Prostate gland (tissue), 2 donors: ENCODE measurements around the gene ADAM22. TPM values are rescaled to one million over a fixed set of nuclear protein-coding genes. Genes with fewer than 3 reads are reported as not detected.
A peak's percentile ranks its signal among the peaks of the same experiment; 100 is the strongest.

Experiments used
- DNase-seq: peaks from one replicate; pipeline ENCODE4 v3.0.0-alpha.2; 2019; ENCODE audit warnings: low spot score
- H3K27ac ChIP-seq, 2 donors: fragments of 200-600 bp; sonication (generic); 2 replicates each; pipeline ENCODE4 v1.5.1; 2017 to 2019
- H3K27me3 ChIP-seq: fragments of 200-600 bp; sonication (generic); replicated peaks from 2 replicates; pipeline ENCODE4 v1.5.1; 2019; ENCODE audit not compliant: insufficient read depth
- H3K36me3 ChIP-seq, 2 donors: fragments of 200-600 bp; sonication (generic); 1 replicate in 1 of 2; 2 replicates in 1 of 2; pipeline versions ENCODE4 v1.5.1 to v1.8.1; 2017 to 2019
- H3K4me1 ChIP-seq: fragments of 200-600 bp; sonication (generic); replicated peaks from 2 replicates; pipeline ENCODE4 v1.5.1; 2019
- H3K4me3 ChIP-seq, 2 donors: fragments of 200-600 bp; sonication (generic); 2 replicates each; pipeline ENCODE4 v1.5.1; 2017 to 2019
- H3K9me3 ChIP-seq: fragments of 200-600 bp; sonication (generic); 2 replicates; pipeline ENCODE4 v1.5.1; 2017
- POLR2A ChIP-seq: fragments of 450-650 bp; IDR thresholded peaks from one replicate; pipeline ENCODE4 v1.6.1; 2016; ENCODE audit warnings: antibody characterized with exemption, mild to moderate bottlenecking
- POLR2AphosphoS5 ChIP-seq: sonication (generic); formaldehyde crosslinking; IDR thresholded peaks from one replicate; pipeline ENCODE4 v1.6.1; 2017; ENCODE audit warnings: antibody characterized with exemption
- whole genome bisulfite sequencing: methylation state at CpG from one replicate; pipeline ENCODE4 v1.1.5; 2018; 5-methylcytosine and 5-hydroxymethylcytosine counted together
- intact Hi-C: fragments of 100-400 bp; cut with DNase I; formaldehyde crosslinking; loops from one replicate; pipeline ENCODE4 v1.14.2; 2022
- total RNA-seq, 2 donors: library from RNA; depleted of rRNA; stranded (reverse); fragments of >200 nt; gene quantifications; one replicate each; pipeline ENCODE4 v1.1.0, GENCODE V29; 2016
- TF ChIP-seq, protein P1 (sequence below), 4 experiments: fragments of 200-600 bp in 2 of 4; fragments of 450-650 bp in 2 of 4; sonication (generic) in 2 of 4; IDR thresholded peaks; 1 replicate in 3 of 4; 2 replicates in 1 of 4; pipeline ENCODE4 v1.5.1; 2016 to 2019; ENCODE audit warnings: antibody characterized with exemption in 4 of 4, mild to moderate bottlenecking in 2 of 4, moderate library complexity in 2 of 4

The ADAM22 gene
- total RNA-seq, 2 donors from 2014 or later: 8.4 to 8.5 TPM

DNA sequence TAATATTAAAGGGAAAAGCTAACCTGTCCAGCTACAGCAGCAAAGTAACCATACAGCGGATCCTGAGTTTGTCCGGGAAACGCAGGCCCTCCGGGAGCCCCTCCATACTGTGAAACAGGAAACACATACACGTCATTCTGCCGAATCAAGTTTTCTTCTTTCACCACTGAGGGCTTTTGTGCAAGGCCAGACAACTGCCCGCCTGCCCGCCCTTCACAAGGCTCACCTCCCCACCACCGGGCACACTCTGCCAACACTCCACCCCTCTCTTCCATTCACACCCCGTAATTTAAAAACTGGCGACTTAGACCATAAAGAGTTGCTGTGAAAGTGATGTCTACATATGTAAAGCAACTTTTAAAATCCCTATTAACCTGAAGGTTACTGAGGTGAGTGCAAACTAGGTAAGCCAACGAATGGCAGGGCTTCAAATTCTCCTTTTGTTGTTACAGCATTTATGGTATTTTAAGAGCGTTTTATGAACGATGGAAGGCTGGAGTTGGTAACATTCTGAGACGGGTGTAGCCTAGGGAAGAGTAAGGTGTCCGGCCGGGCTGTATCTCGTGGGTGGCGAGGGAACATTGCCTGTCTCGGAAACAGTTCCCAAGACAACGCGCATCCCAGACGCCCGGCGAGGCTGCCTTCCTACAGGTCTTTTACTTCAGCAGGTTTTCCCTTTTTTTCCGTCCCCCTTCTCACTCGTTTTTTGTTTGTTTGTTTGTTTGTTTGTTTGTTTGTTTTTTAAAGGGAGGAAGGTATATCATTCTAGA is 285.0 kb downstream of the ADAM22 start:
- Histone ChIP-seq H3K4me3 (peak overlapping the region; percentile 79 to 95), H3K27me3 (no peaks in the 10 kb centered on the region), H3K27ac (peak overlapping the region; percentile 86 to 89), H3K9me3 (no peaks in the 10 kb centered on the region), H3K4me1 (no peaks in the 10 kb centered on the region), H3K36me3 (peaks cover 0 to 7% of the 10 kb centered on the region in 2 donors)
- intact Hi-C loops: no loop called here
- TF ChIP-seq, protein P1, sequence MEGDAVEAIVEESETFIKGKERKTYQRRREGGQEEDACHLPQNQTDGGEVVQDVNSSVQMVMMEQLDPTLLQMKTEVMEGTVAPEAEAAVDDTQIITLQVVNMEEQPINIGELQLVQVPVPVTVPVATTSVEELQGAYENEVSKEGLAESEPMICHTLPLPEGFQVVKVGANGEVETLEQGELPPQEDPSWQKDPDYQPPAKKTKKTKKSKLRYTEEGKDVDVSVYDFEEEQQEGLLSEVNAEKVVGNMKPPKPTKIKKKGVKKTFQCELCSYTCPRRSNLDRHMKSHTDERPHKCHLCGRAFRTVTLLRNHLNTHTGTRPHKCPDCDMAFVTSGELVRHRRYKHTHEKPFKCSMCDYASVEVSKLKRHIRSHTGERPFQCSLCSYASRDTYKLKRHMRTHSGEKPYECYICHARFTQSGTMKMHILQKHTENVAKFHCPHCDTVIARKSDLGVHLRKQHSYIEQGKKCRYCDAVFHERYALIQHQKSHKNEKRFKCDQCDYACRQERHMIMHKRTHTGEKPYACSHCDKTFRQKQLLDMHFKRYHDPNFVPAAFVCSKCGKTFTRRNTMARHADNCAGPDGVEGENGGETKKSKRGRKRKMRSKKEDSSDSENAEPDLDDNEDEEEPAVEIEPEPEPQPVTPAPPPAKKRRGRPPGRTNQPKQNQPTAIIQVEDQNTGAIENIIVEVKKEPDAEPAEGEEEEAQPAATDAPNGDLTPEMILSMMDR (IDR thresholded peaks at IDR 0.05): no peak
- peak; percentile 37 for TF ChIP-seq POLR2AphosphoS5
- peak; percentile 28 for TF ChIP-seq POLR2A
- DNase-seq: peak; percentile 54
- WGBS: 2% methylated on average over 27 of the region's 27 CpGs

DNA sequence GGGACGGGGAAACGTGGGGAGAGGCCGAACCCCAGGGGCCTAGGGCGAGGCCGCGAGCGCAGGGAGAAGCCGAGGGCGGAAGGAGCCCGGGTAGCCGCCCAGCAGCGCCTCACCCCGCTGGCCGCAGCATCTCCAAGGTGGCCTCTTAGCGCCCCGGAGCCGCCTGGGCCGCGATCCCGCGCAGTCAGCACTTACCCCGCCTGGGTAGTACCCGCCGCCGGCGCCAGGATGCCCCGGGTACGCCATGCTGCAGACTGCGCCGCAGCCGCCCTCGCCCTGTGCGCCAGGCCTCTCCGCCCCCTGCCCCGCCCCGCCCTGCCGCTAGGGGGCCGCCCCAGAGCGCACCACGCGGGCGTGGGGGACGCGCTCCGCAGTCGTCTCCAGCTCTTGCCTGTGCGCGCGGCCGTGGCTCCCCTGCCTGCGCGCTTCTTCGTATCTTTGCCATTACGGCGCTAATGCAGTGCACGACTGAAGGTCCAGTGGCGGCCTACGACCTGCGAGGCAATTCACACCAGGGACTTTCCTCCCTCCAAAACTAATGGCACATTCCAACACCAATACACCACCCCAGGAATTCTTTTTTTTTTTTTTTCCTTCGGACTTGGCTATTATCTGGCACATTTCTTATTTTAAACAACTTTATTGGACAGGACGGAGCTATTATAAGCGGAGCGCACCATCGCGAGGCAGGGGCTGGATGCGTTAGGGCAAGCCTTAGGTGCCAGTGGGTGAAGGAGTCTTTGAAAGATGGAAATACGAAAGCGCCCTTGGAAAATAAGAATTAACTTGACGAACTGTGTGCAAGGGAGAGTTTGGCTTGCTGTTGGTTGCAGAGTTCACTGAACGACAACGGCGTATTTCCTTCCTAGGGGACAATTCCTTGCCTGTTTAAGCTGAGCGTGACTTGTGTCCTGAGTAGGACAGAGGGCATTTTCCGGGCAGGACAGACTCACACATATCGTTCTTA is 286.0 kb downstream of the ADAM22 start, which contains the start of gene SRI:
TSS of gene SRI (minus strand) at position 258 of the 967 bp plus-strand sequence. CDS start at position 246, 12 bp downstream.
- TF ChIP-seq, protein P1 (IDR thresholded peaks at IDR 0.05): peak; percentile 84 to 89 (median 87)
- TF ChIP-seq POLR2AphosphoS5 (peak; percentile 58), POLR2A (peak; percentile 88)
- peak; percentile 81 for DNase-seq
- no peaks in the 10 kb centered on the region for H3K9me3 ChIP-seq
- no peaks in the 10 kb centered on the region for H3K4me1 ChIP-seq
- under 1% methylated on average over 67 of the region's 75 CpGs for WGBS
- no peaks in the 10 kb centered on the region for H3K27me3 ChIP-seq
- peak within 1 kb of the TSS; percentile 86 to 89 for H3K27ac ChIP-seq
- peaks cover 0 to 7% of the 10 kb centered on the region in 2 donors for H3K36me3 ChIP-seq
- intact Hi-C loops: no loop called here
- peak within 1 kb of the TSS; percentile 79 to 95 for H3K4me3 ChIP-seq

DNA sequence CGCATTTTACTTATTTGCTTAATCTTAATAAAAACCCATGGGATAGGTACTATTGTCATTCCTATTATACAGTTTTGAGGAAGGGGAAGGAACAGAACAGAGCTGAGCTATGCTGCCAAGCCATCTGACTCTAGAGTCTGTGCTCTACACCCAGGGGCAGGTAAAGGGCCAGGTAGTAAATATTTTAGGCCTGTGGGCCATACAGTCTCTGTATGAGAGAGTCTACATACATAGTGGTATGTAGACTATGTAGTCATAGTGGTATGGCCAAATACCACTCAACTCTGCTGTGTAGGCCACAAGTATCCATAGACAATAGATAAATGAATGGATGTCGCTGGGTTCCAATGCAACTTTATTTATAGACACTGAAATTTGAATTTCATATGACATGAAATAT is 289.2 kb downstream of the ADAM22 start:
- DNase-seq: no peak
- intact Hi-C loops: no loop called here
- 100% methylated on average over 2 of the region's 2 CpGs for WGBS
- Histone ChIP-seq H3K27ac (no peak overlapping the region), H3K9me3 (no peaks in the 10 kb centered on the region), H3K27me3 (no peaks in the 10 kb centered on the region), H3K4me1 (no peaks in the 10 kb centered on the region), H3K4me3 (no peak overlapping the region), H3K36me3 (no peaks in the 10 kb centered on the region)
- TF ChIP-seq POLR2AphosphoS5 (no peak), POLR2A (no peak)
- TF ChIP-seq, protein P1 (IDR thresholded peaks at IDR 0.05): no peak

DNA sequence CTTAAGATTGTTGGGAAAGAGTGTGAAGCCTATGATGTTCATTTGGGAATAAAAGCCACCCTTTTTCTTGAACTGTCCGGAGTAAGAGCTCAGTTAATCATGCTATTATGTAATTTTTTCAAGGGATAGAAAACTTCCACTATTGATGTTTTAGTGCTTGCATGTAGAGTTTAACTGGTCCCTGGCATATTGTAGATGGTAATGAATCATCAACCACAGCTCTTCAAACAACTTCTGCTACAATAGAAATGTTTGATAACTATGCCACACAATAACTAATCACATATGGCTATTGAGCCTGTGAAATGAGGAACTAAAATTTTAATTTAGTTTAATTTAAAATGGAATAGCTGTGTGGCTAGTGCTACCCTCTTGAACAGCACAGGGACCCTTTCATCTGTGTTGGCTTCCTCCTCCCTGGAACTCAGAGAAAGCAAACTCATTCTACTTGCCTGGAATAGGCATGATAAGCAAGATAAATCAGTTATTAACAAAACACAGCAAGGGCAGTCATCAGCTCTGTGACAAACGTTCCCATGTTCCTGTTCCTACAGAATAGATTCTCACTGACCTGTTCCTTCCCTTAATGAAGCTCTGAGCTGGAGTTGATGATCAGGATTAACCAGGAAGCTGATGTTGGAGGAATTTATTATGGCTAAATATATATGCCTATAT is 290.7 kb downstream of the ADAM22 start:
- Histone ChIP-seq H3K27me3 (no peaks in the 10 kb centered on the region), H3K4me3 (no peak overlapping the region), H3K4me1 (no peaks in the 10 kb centered on the region), H3K27ac (no peak overlapping the region), H3K9me3 (no peaks in the 10 kb centered on the region), H3K36me3 (no peaks in the 10 kb centered on the region)
- no peak for DNase-seq
- intact Hi-C loops: no loop called here
- TF ChIP-seq, protein P1 (IDR thresholded peaks at IDR 0.05): no peak
- no peak for TF ChIP-seq POLR2A
- no peak for TF ChIP-seq POLR2AphosphoS5
- WGBS: 46% methylated on average over 2 of the region's 2 CpGs
